A375 (cell line): Measurements from ENCODE around the gene ULK2. TPM values are rescaled to one million over a fixed set of nuclear protein-coding genes. Genes with fewer than 3 reads are reported as not detected.

Source experiments
- small RNA-seq: library from RNA; depleted of rRNA; stranded (forward); fragments of <200 nt; gene quantifications from one replicate; pipeline ENCODE3, GENCODE V24; 2014
- total RNA-seq: library from RNA; depleted of rRNA; stranded (reverse); fragments of >200 nt; shearing (Covaris generic); gene quantifications from 2 replicates; pipeline ENCODE4 v1.2.3, GENCODE V29; 2014; rRNA removed

Gene ULK2
- total RNA-seq: 4.9 and 10.4 TPM in 2 replicates

GRCh38 chr17:19867329-19868078 is at the start of gene ULK2:
TSS of gene ULK2 (minus strand) at chr17:19867936. CDS start at chr17:19867417, 519 bp downstream.

GRCh38 chr17:19747829-19748806 is 119.6 kb downstream of the ULK2 start, which contains the start of gene ALDH3A1:
TSS of gene ALDH3A1 (minus strand) at chr17:19748298. CDS start at chr17:19745129, 3,169 bp downstream.

Small RNA genes lying within 50 kb of the gene (small RNA-seq; reads per million reads assigned to genes)
- gene AC015726.2: not detected

Other genes starting within 250 kb of the ULK2 start
- gene ALDH3A2, start 219.2 kb downstream of the ULK2 start, total RNA-seq: 46.0 and 53.2 TPM in 2 replicates
- not detected in 2 replicates for gene SLC47A2, start 151.4 kb downstream of the ULK2 start, total RNA-seq
- gene ALDH3A1, start 119.6 kb downstream of the ULK2 start, total RNA-seq: not detected in 2 replicates
- 16.2 and 19.4 TPM in 2 replicates for gene AKAP10, start 109.9 kb upstream of the ULK2 start, total RNA-seq
- 16.1 and 23.1 TPM in 2 replicates for gene SPECC1, start 141.4 kb upstream of the ULK2 start, total RNA-seq